Lower leg skin (tissue), 4 donors: ENCODE measurements around the gene SHISA7. TPM values are rescaled to one million over a fixed set of nuclear protein-coding genes. Genes with fewer than 3 reads are reported as not detected.

ENCODE experiments used
- DNase-seq, 2 donors: peaks; one replicate each; pipeline ENCODE4 v3.0.0-alpha.2; 2019; ENCODE audit warnings: low spot score in 2 of 2
- H3K4me3 ChIP-seq: fragments of 200-600 bp; sonication (generic); 2 replicates; pipeline ENCODE4 v1.5.1; 2017; ENCODE audit warnings: mild to moderate bottlenecking, low read depth; ENCODE audit not compliant: poor library complexity, severe bottlenecking
- POLR2A ChIP-seq, 2 donors: fragments of 450-650 bp; IDR thresholded peaks; one replicate each; pipeline ENCODE4 v1.6.1; 2016 to 2017; ENCODE audit warnings: antibody characterized with exemption in 2 of 2, mild to moderate bottlenecking in 1 of 2, moderate library complexity in 1 of 2
- WGBS, 2 donors: methylation state at CpG; one replicate each; pipeline ENCODE4 v1.1.5; 2018; 5-methylcytosine and 5-hydroxymethylcytosine counted together
- intact Hi-C: fragments of 100-400 bp; cut with DNase I; formaldehyde crosslinking; loops from one replicate; pipeline ENCODE4 v1.15.0; 2023; ENCODE audit warnings: low total_unique reads
- total RNA-seq, 4 donors: library from RNA; depleted of rRNA; stranded (reverse); fragments of >200 nt; gene quantifications; one replicate each; pipeline ENCODE4 v1.1.0, GENCODE V29; 2016
- TF ChIP-seq, protein P1 (sequence below), 3 donors: fragments of 450-650 bp; IDR thresholded peaks; one replicate each; pipeline ENCODE4 v1.5.1; 2016; ENCODE audit warnings: antibody characterized with exemption in 3 of 3, mild to moderate bottlenecking in 3 of 3, moderate library complexity in 2 of 3

The SHISA7 gene
- total RNA-seq, 4 donors from 2014 or later: 0.10 TPM; not detected in 3

DNA sequence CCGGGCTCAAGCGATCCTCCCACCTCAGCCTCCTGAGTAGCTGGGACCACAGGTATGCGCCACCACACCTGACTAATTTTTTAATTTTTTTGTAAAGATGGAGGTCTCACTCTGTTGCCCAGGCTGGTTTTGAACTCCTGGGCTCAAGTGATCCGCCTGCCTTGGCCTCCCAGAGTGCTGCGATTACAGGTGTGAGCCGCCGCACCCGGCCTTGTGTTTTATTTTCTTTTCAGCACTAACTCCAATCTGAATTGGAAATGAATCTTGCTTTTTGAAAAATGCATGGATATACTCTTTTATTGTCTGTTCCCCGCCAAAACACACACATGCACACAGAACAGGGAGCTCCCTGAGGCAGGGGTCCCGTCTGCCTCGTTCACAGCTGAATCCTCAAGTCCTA, 19.6 kb upstream of the SHISA7 start:
- no peak for DNase-seq
- intact Hi-C loops: no loop called here
- 79 to 80% methylated on average over 11 of the region's 11 CpGs for WGBS, 2 donors
- no peak overlapping the region for H3K4me3 ChIP-seq
- no peak for TF ChIP-seq POLR2A (IDR thresholded peaks at IDR 0.05)
- TF ChIP-seq, protein P1, sequence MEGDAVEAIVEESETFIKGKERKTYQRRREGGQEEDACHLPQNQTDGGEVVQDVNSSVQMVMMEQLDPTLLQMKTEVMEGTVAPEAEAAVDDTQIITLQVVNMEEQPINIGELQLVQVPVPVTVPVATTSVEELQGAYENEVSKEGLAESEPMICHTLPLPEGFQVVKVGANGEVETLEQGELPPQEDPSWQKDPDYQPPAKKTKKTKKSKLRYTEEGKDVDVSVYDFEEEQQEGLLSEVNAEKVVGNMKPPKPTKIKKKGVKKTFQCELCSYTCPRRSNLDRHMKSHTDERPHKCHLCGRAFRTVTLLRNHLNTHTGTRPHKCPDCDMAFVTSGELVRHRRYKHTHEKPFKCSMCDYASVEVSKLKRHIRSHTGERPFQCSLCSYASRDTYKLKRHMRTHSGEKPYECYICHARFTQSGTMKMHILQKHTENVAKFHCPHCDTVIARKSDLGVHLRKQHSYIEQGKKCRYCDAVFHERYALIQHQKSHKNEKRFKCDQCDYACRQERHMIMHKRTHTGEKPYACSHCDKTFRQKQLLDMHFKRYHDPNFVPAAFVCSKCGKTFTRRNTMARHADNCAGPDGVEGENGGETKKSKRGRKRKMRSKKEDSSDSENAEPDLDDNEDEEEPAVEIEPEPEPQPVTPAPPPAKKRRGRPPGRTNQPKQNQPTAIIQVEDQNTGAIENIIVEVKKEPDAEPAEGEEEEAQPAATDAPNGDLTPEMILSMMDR (IDR thresholded peaks at IDR 0.05): no peak

DNA sequence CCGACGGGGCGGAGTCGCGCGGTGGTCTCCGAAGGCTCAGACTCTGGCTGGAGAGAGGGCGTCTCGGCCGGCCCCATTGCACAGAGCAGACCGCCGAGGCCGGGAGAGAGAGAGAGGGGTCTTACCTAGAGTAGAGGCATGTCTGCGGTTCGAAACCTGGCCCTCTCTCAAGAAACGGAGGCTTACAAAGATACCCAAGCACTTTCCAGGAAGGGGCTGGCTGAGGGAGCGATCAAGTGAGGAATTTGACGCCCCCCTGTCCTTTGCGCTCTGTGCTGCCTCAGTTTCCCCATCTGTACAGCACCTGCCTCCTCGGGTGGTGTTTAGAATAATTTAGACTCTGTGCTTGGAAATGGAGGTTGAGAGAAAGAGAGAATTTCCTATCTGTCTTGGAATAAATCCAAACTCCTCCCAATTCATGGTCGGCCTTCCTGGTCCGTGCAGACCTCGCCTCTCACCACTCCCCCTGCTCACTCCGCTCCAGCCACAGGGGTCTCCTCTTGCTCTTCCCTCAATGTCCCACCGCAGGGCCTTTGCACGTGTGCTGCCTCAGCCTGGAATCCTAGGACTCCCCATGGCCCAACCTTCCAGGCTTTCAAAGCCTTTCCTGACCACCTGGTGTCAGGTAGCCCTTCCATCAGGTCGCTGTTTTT, 19.0 kb upstream of the SHISA7 start:
- 12% methylated on average over 20 to 27 of the region's 27 CpGs for WGBS, 2 donors
- H3K4me3 ChIP-seq: peak overlapping the region; percentile 49
- intact Hi-C loops: no loop called here
- DNase-seq: no peak
- TF ChIP-seq, protein P1 (IDR thresholded peaks at IDR 0.05): no peak
- TF ChIP-seq POLR2A (IDR thresholded peaks at IDR 0.05): peak in 1 of 2 donors; percentile 18

DNA sequence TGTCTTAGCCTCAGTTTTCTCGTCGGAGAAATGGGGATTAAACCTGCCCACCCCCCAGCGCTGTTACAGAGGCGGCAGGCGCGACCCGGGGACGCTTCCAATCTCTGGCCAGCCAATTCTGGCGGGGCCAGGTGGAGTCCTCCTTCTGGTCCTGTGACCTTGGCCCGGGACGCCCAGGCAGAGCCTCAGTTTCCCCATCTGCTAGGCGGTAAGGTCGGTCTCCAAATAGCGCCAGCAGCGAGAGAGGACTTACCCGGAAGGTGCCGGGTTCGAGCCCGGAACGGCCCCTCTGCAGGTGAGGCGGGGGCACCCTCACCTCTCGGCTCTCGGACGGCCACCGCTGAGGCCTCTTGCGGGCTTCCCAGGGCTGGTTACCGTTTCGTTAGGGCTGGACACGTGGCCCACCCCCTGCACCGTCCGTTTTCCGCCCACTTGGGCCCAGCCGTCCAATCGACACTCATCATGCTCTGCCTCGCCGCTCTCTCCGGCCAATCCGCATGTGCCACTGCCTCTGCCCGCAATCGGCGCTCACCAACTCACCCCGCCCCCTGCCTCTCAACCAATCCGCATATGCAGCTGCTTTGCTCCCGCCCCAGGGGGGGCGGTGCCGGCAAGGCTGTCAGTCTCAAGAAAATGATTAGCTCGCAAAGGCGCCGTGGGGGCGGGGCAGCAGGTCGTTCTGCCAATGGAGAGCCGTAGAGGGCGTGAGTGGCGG, 18.3 kb upstream of the SHISA7 start, which contains the start of gene ISOC2:
Gene ISOC2, minus strand, starts transcription at position 384 of the 715 bp plus-strand sequence. CDS start 5,156 bp downstream, outside the sequence.
- TF ChIP-seq POLR2A (IDR thresholded peaks at IDR 0.05): no peak
- TF ChIP-seq, protein P1 (IDR thresholded peaks at IDR 0.05): no peak
- intact Hi-C loops: no loop called here
- WGBS, 2 donors: 1% methylated on average over 42 to 53 of the region's 54 CpGs
- H3K4me3 ChIP-seq: peak within 1 kb of the TSS; percentile 55
- DNase-seq: peak; percentile 100

DNA sequence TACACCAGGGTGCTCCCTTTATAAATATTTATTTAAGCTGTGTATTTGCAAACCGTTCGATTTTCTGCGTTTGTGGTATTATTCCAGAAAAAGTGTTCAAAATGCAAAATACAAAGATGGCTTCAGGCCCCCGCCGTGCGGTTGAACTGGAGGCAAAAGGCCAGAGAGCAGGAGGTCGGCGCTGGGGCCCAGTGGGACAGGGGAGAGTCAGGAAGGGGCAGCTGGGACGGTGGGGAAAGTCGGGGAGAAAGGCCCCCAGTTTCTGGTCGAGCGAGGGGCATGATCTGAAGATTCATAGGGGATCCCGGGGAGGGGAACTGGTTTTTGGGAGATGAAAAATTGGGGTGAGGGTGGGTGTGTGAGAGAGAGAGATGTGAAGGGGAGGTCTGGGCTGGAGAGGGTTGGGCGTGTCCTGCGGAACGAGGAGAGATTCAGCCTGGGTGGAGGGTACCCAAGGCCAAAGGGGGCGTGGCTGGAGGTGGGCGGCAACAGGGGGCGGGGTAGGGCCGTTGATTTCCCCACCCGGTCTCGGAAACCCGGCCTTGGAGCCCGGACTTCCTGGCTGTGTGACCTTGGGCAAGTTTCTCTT, 17.7 kb upstream of the SHISA7 start:
- intact Hi-C loops: no loop called here
- WGBS, 2 donors: 4 to 5% methylated on average over 23 to 24 of the region's 24 CpGs
- no peak for TF ChIP-seq POLR2A (IDR thresholded peaks at IDR 0.05)
- TF ChIP-seq, protein P1 (IDR thresholded peaks at IDR 0.05): no peak
- H3K4me3 ChIP-seq: peak overlapping the region; percentile 55
- DNase-seq: peak; percentile 85 to 97

DNA sequence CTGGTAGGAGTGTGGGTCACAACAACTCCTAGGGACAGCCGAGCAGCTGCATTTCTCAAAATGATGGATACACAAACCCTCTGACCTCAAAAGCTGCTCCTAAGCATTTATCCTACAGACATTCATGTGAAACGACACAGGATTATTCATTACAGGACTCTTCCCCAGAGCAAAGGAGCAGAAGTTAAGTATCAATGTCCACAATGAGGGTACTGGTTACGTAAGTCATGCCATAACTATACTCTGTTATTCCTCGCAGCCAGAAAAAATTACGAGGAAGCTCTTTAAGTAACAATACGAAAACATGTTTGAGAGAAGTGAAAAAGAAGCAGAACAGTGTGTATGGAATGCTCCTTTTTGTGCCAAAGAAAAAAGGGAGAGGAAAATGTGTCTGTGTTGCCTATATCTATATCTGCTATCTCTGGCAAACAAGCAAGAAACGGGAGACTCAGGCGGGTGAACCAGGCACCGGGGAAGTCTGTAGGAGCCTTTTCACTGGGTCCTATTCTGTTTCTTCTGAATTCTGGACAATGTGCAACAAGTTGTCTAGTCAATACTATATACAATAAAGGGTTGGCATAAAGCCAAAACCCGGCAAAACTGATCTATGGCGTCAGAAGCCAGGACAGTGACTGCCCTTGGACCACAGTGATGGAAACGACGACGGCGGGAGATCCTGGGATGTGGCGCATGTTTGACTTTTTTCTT, 17.0 kb upstream of the SHISA7 start:
- intact Hi-C loops: no loop called here

More for the DNA sequence above, 17.0 kb upstream of the SHISA7 start:
- WGBS, 2 donors: 17 to 23% methylated on average over 16 of the region's 16 CpGs
- no peak for DNase-seq
- H3K4me3 ChIP-seq: no peak overlapping the region
- TF ChIP-seq POLR2A (IDR thresholded peaks at IDR 0.05): no peak
- TF ChIP-seq, protein P1 (IDR thresholded peaks at IDR 0.05): no peak
